Smooth muscle cell of the coronary artery (primary cell): ENCODE results near the gene SPDYE6. TPM values are rescaled to one million over a fixed set of nuclear protein-coding genes. Genes with fewer than 3 reads are reported as not detected.

Source experiments
- total RNA-seq: library from RNA; depleted of rRNA; stranded (reverse); fragments of >200 nt; gene quantifications from 2 replicates; pipeline ENCODE4 v1.2.3, GENCODE V29; 2014; ENCODE audit warnings: low replicate concordance

SPDYE6 gene, protein sequence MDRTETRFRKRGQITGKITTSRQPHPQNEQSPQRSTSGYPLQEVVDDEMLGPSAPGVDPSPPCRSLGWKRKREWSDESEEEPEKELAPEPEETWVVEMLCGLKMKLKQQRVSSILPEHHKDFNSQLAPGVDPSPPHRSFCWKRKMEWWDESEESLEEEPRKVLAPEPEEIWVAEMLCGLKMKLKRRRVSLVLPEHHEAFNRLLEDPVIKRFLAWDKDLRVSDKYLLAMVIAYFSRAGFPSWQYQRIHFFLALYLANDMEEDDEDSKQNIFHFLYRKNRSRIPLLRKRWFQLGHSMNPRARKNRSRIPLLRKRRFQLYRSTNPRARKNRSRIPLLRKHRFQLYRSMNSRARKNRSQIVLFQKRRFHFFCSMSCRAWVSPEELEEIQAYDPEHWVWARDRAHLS
- total RNA-seq, result 0.23 TPM in 1 of 2 replicates, not detected in the other

DNA sequence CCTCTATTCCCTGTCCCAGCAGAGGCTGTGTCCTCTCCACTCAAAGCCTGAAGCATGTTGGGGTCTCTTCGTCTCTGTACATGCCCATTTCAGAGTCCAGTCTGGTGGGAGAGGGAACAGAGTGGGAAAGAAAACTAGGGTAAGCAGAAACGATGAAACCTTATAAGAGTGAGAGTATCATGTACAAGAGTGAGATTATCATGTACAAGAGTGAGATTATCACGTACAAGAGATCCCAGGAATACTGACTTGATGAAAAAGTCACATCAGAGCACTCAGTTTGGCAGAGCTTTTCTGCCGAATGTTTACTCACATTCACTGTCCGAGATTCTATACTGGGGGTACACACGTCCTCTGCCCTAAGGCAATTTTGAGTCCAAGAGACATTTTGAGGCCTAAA is at the start of gene SPDYE6:
SPDYE6 (minus strand) TSS at position 101 of the 400 bp plus-strand sequence. CDS start 421 bp downstream, outside the sequence.

DNA sequence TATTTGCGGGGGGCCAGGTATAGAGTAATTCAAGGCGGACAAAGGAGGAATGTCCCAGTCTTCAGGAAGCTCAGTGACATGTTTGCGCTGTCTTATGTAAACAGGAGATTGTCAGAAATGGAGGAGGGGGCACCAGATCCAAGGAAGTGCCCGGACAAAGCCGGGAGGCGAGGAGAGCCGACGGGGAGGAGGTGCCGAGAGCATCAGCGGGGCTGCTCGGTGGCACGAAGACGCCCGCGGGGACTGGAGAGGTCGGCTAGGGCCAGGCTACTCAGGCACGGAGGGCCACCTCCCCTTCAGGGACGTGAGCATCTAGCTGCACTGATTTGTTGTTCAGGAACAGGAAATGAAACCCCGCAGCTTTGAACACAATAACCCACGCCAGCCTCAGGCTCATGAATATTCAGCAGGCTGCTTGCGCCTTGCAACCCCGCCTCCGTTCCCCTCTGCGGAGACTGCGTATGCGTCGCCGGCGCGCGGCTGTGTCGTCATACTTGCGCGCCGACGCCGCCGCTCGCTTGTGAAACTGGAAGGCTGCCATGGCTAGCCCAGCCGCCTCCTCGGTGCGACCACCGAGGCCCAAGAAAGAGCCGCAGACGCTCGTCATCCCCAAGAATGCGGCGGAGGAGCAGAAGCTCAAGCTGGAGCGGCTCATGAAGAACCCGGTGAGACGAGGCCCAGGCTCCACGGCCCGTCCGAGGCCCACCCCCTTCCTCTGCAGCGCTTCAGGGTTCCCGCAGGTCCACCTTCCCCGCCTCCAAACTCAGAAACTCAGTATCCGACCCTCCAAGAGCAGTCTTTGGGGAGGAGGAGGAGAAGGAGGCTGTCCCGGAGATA is 39.8 kb upstream of the SPDYE6 start, which contains the start of gene PRKRIP1:
PRKRIP1 (plus strand) TSS at position 491 of the 837 bp plus-strand sequence; CDS start at position 540, 49 bp downstream.

Other genes with a start within 250 kb of the SPDYE6 start
- gene SH2B2, start 69.6 kb downstream of the SPDYE6 start, total RNA-seq, result 0.70 and 0.75 TPM in 2 replicates
- 6.4 and 13.1 TPM in 2 replicates for gene PRKRIP1, start 39.9 kb upstream of the SPDYE6 start, total RNA-seq
- gene ORAI2, start 77.1 kb upstream of the SPDYE6 start, total RNA-seq, result 31.8 and 62.2 TPM in 2 replicates
- 8.7 and 10.5 TPM in 2 replicates for gene ALKBH4, start 108.4 kb upstream of the SPDYE6 start, total RNA-seq
- gene LRWD1, start 108.5 kb upstream of the SPDYE6 start, total RNA-seq, result 15.2 and 25.8 TPM in 2 replicates
- gene POLR2J, start 122.5 kb upstream of the SPDYE6 start, total RNA-seq, result 16.1 and 41.7 TPM in 2 replicates
- 2.0 and 5.7 TPM in 2 replicates for gene RASA4B, start 161.3 kb upstream of the SPDYE6 start, total RNA-seq
- 1.3 and 2.2 TPM in 2 replicates for gene UPK3BL2, start 187.3 kb upstream of the SPDYE6 start, total RNA-seq
- 0.12 TPM in 1 of 2 replicates, not detected in the other for gene SPDYE2, start 194.8 kb upstream of the SPDYE6 start, total RNA-seq
- gene POLR2J3, start 216.1 kb upstream of the SPDYE6 start, total RNA-seq, result 18.1 and 20.4 TPM in 2 replicates